PC-3 (cell line): ENCODE measurements around the gene TRMT61A.

Experiments used
- EZH2 ChIP-seq: fragments of 300-600 bp; sonication (generic); IDR thresholded peaks from one replicate; pipeline ENCODE4 v1.6.1; 2017; ENCODE audit warnings: antibody characterized with exemption, mild to moderate bottlenecking, low read length; ENCODE audit not compliant: unreplicated experiment
- EZH2phosphoT487 ChIP-seq: fragments of 300-600 bp; sonication (generic); IDR thresholded peaks from 2 replicates; pipeline ENCODE4 v1.6.1; 2018; ENCODE audit warnings: mild to moderate bottlenecking, antibody characterized with exemption, low read length, borderline replicate concordance
- TF ChIP-seq, protein P1 (sequence below): fragments of 300-600 bp; sonication (generic); conservative IDR thresholded peaks from 2 replicates; pipeline ENCODE4 v1.5.1; 2017; ENCODE audit warnings: antibody characterized with exemption, low read depth, mild to moderate bottlenecking, low read length

DNA sequence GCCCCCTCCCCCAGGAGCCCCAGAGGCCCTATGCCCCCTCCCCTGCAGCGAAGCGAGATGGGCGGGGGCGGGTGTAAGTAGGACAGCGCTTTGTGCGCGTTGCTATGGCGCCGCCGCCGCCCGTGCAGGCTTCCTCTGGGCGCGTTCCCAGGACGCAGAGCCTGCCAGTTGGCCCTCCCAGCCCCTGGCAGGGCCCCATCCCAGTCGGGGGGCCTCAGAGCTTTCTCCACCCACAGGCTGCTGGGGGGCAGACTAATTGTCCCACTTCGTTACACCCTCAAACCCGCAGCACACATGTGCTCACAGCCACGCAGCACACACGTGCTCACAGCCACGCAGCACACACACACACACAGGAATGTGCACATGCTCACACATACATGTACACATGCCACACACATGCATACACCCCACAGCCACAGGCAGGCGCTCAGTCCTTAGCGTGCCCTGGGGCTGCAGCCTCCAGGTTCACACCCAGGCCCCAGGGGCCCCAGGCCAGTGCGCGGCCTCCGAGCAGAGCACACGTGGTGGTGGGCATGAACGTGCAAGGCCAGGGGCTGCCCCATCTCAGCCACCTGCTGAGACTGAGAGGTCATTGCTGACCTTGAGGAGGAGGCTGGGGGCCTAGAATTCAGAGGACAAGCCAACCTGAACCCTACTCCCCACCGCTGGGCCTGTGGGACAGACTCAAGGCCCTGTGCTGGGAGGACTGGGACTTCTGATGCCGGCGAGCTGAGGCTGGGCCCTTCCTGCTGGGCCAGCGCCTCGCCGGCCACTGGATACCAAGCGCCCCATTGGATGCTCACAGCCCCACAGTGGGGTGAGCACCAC is 15.6 kb downstream of the TRMT61A start:
- TF ChIP-seq, protein P1, sequence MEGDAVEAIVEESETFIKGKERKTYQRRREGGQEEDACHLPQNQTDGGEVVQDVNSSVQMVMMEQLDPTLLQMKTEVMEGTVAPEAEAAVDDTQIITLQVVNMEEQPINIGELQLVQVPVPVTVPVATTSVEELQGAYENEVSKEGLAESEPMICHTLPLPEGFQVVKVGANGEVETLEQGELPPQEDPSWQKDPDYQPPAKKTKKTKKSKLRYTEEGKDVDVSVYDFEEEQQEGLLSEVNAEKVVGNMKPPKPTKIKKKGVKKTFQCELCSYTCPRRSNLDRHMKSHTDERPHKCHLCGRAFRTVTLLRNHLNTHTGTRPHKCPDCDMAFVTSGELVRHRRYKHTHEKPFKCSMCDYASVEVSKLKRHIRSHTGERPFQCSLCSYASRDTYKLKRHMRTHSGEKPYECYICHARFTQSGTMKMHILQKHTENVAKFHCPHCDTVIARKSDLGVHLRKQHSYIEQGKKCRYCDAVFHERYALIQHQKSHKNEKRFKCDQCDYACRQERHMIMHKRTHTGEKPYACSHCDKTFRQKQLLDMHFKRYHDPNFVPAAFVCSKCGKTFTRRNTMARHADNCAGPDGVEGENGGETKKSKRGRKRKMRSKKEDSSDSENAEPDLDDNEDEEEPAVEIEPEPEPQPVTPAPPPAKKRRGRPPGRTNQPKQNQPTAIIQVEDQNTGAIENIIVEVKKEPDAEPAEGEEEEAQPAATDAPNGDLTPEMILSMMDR, result no peak
- TF ChIP-seq EZH2phosphoT487 (no peak), EZH2 (no peak)
